Hepatocyte (in vitro differentiated cells): ENCODE measurements around the gene ILF3.

Experiments
- EZH2 ChIP-seq: fragments of 200-600 bp; sonication (generic); IDR thresholded peaks from 2 replicates; pipeline ENCODE4 v1.6.1; 2016; ENCODE audit warnings: antibody characterized with exemption, mild to moderate bottlenecking, borderline replicate concordance
- TF ChIP-seq, protein P1 (sequence below): fragments of 200-600 bp; sonication (generic); IDR thresholded peaks from 2 replicates; pipeline ENCODE4 v1.5.1; 2016; ENCODE audit warnings: antibody characterized with exemption, mild to moderate bottlenecking; ENCODE audit not compliant: poor library complexity

DNA sequence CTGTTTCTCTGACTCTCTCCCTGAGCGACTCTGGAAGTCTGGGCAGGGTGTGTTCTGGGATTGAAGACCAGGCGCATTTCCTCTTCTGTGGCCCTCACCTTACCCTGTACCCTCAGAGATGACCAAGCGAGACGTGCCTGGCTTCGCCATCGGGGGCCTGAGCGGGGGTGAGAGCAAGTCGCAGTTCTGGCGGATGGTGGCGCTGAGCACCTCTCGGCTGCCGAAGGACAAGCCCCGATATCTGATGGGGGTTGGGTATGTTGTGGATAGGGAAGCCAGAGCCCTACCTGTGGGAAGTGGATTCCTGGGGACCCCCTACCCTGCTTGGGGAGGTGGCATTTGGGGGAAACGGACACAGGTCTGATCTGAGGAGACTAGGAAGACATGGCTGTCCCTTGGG, 57.9 kb downstream of the ILF3 start:
- TF ChIP-seq, protein P1, sequence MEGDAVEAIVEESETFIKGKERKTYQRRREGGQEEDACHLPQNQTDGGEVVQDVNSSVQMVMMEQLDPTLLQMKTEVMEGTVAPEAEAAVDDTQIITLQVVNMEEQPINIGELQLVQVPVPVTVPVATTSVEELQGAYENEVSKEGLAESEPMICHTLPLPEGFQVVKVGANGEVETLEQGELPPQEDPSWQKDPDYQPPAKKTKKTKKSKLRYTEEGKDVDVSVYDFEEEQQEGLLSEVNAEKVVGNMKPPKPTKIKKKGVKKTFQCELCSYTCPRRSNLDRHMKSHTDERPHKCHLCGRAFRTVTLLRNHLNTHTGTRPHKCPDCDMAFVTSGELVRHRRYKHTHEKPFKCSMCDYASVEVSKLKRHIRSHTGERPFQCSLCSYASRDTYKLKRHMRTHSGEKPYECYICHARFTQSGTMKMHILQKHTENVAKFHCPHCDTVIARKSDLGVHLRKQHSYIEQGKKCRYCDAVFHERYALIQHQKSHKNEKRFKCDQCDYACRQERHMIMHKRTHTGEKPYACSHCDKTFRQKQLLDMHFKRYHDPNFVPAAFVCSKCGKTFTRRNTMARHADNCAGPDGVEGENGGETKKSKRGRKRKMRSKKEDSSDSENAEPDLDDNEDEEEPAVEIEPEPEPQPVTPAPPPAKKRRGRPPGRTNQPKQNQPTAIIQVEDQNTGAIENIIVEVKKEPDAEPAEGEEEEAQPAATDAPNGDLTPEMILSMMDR, result no peak
- TF ChIP-seq EZH2, result no peak
